GM10266 (cell line): Measurements from ENCODE around the gene TICRR.
"Not testable (repeated sequence)": the region's sequence is repeated elsewhere in the genome, so short reads cannot be mapped to it uniquely, and the experiment has no call there.

Experiments
- DNase-seq: peaks from one replicate; pipeline ENCODE4 v3.0.0; 2012; ENCODE audit errors: extremely low spot score
- CTCF ChIP-seq: IDR thresholded peaks from 2 replicates; pipeline ENCODE4 v1.5.1; 2012; ENCODE audit warnings: mild to moderate bottlenecking, low read depth; ENCODE audit not compliant: control insufficient read depth, insufficient read depth; ENCODE audit errors: missing control alignments

Gene TICRR

GRCh38 chr15:89569090-89569745 lies 6.1 kb upstream of the TICRR start:
- no peak for DNase-seq
- no peak for TF ChIP-seq CTCF

DNA sequence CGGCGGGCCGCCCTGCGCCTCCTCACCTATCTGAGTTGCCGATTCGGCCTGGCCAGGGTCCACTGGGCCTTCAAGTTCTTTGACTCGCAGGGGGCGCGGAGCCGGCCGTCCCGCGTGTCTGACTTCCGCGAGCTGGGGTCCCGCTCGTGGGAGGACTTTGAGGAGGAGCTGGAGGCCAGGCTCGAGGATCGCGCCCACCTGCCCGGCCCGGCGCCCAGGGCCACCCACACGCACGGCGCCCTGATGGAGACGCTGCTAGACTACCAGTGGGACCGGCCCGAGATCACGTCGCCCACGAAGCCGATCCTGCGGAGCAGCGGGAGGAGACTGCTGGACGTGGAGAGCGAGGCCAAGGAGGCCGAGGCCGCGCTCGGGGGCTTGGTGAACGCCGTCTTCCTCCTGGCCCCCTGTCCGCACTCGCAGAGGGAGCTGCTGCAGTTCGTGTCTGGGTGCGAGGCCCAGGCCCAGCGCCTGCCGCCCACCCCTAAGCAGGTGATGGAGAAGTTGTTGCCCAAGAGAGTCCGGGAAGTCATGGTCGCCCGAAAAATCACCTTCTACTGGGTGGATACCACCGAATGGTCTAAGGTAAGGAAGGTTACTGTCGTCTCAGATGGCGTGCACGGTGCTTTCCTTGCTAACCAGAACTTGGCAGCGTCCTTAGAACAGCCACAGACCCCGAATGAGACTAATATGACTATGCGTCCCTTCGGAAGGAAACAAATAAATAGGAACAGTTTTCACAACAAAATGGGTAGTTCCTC lies 567 bp downstream of the TICRR start:
- TF ChIP-seq CTCF: no peak
- peak; percentile 20 for DNase-seq

DNA sequence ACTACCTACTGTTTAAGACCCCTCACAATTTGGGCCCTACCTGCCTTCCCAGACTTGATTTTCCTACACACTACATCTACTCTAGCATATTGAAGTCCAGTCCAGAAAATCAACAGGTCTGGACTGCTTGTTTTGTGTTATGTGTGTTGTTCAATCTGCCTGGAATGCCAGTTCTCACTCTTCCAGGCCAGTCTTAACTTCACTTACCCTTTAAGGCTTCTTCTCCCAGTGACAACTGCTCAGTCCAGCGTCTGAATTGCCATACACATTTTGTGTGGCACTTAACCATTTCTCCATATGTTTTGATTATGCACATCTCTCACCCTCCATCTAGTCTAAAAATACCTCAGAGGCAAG lies 1.1 kb downstream of the TICRR start:
- no peak for DNase-seq
- TF ChIP-seq CTCF: no peak

DNA sequence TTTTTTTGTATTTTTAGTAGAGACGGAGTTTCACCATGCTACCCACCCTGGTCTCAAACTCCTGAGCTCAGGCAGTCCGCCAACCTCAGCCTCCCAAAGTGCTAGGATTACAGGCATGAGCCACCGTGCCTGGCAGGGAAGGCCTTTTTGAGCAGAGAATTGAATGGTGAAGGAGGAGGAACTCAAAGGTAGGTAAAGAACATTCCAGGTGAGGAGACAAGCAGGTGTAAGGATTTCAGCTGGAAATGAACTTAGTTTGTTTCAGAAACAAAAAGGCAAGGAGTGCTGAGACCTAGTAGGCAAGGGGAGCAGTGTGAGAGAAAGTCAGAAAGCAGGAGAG lies 2.5 kb downstream of the TICRR start:
- DNase-seq: no peak
- TF ChIP-seq CTCF: no peak

- no peak for TF ChIP-seq CTCF
- DNase-seq: no peak
These were observed 2.9 kb downstream of the TICRR start for GRCh38 chr15:89578146-89578545.

DNA sequence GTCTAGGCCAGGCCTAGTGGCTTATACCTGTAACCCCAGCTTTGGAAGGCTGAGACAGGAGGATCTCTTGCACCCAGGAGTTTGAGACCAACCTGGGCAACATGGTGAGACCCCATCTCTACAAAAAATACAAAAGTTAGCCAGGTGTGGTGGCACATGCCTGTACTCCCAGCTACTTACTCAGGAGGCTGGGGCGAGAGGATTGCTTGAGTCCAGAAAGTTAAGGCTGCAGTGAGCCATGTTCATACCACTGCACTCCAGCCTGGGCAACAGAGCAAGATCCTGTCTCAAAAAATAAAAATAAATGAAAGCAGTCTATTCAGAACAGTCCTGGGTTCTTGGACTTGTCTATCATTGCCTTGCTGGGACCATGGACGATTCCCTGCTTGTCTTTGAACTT lies 5.5 kb downstream of the TICRR start:
- DNase-seq: not testable (repeated sequence)

GRCh38 chr15:89586651-89587050 lies 11.4 kb downstream of the TICRR start:
- DNase-seq: no peak
- no peak for TF ChIP-seq CTCF
